Testis (tissue), 3 donors: Measurements from ENCODE around the gene CRYM. TPM values are rescaled to one million over a fixed set of nuclear protein-coding genes. Genes with fewer than 3 reads are reported as not detected.

Experiments used
- DNase-seq: peaks from one replicate; pipeline ENCODE4 v3.0.0-alpha.2; 2019
- H3K27ac ChIP-seq, 2 donors: fragments of 200-600 bp; sonication (generic); one replicate each; pipeline ENCODE4 v1.5.1; 2019
- H3K27me3 ChIP-seq: fragments of 200-600 bp; sonication (generic); one replicate; pipeline ENCODE4 v1.5.1; 2019
- H3K36me3 ChIP-seq: fragments of 200-600 bp; sonication (generic); one replicate; pipeline ENCODE4 v1.5.1; 2017; ENCODE audit warnings: low read depth; ENCODE audit errors: missing control alignments
- H3K4me1 ChIP-seq: fragments of 200-600 bp; sonication (generic); one replicate; pipeline ENCODE4 v1.5.1; 2019
- H3K4me3 ChIP-seq, 2 donors: fragments of 200-600 bp; sonication (generic); one replicate each; pipeline ENCODE4 v1.5.1; 2017 to 2019
- H3K9me3 ChIP-seq: fragments of 200-600 bp; sonication (generic); one replicate; pipeline ENCODE4 v1.5.1; 2017
- CTCF ChIP-seq, 3 experiments: fragments of 450-650 bp in 2 of 3; fragments of 200-600 bp in 1 of 3; sonication (generic) in 1 of 3; IDR thresholded peaks; one replicate each; pipeline ENCODE4 v1.5.1; 2016 to 2019; ENCODE audit warnings: antibody characterized with exemption in 3 of 3, mild to moderate bottlenecking in 2 of 3, moderate library complexity in 1 of 3
- POLR2A ChIP-seq: fragments of 450-650 bp; IDR thresholded peaks from one replicate; pipeline ENCODE4 v1.6.1; 2017; ENCODE audit warnings: antibody characterized with exemption, mild to moderate bottlenecking, moderate library complexity
- WGBS, 2 donors: methylation state at CpG; one replicate each; pipeline ENCODE4 v1.1.5; 2018; 5-methylcytosine and 5-hydroxymethylcytosine counted together
- intact Hi-C: fragments of 100-400 bp; cut with DNase I; formaldehyde crosslinking; loops from one replicate; pipeline ENCODE4 v1.15.1; 2023; ENCODE audit warnings: low total_unique reads
- polyA plus RNA-seq: library from polyadenylated mRNA; stranded (reverse); fragments of 350-450 nt; fragmentation: Illumina TruSeq; extraction: RNeasy Lipid Tissue Mini Kit (QIAGEN cat#74804); gene quantifications from one replicate; pipeline ENCODE4 v1.2.3, GENCODE V29; 2014; ENCODE audit warnings: low read depth, low replicate concordance; ENCODE audit not compliant: insufficient read depth
- total RNA-seq, 2 donors: library from RNA; depleted of rRNA; stranded (reverse); fragments of >200 nt; gene quantifications; one replicate each; pipeline ENCODE4 v1.2.3, GENCODE V29; 2016

The CRYM gene
- total and polyA plus RNA-seq, 3 donors from 2014 or later = 11.1 to 63.4 (median 14.6) TPM

GRCh38 chr16:21227866-21228265, 50.2 kb downstream of the CRYM start:
- no peak overlapping the region for H3K4me3 ChIP-seq
- DNase-seq = no peak
- H3K9me3 ChIP-seq = no peaks in the 10 kb centered on the region
- H3K27me3 ChIP-seq = no peaks in the 10 kb centered on the region
- TF ChIP-seq CTCF (IDR thresholded peaks at IDR 0.05) (no peak), POLR2A (no peak)
- H3K36me3 ChIP-seq = no peaks in the 10 kb centered on the region
- no peak overlapping the region for H3K27ac ChIP-seq
- H3K4me1 ChIP-seq = peaks cover 4% of the 10 kb centered on the region
- intact Hi-C loops = no loop called here

GRCh38 chr16:21226749-21227148, 51.3 kb downstream of the CRYM start:
- peaks cover 4% of the 10 kb centered on the region for H3K4me1 ChIP-seq
- H3K36me3 ChIP-seq = no peaks in the 10 kb centered on the region
- no peaks in the 10 kb centered on the region for H3K27me3 ChIP-seq
- no peak overlapping the region for H3K4me3 ChIP-seq
- no peaks in the 10 kb centered on the region for H3K9me3 ChIP-seq
- no peak for TF ChIP-seq POLR2A
- no peak for TF ChIP-seq CTCF (IDR thresholded peaks at IDR 0.05)
- intact Hi-C loops = no loop called here
- no peak overlapping the region for H3K27ac ChIP-seq
- DNase-seq = no peak

- DNase-seq = no peak
- TF ChIP-seq POLR2A (no peak), CTCF (IDR thresholded peaks at IDR 0.05) (no peak)
- Histone ChIP-seq H3K36me3 (no peaks in the 10 kb centered on the region), H3K4me3 (no peak overlapping the region), H3K27ac (no peak overlapping the region), H3K27me3 (no peaks in the 10 kb centered on the region), H3K9me3 (no peaks in the 10 kb centered on the region), H3K4me1 (peaks cover 4% of the 10 kb centered on the region)
- WGBS, 2 donors = 57 to 74% methylated on average over 2 of the region's 2 CpGs
- intact Hi-C loops = no loop called here
These were observed 53.3 kb downstream of the CRYM start for GRCh38 chr16:21224800-21225199.

GRCh38 chr16:21223787-21224186, 54.3 kb downstream of the CRYM start:
- Histone ChIP-seq H3K36me3 (no peaks in the 10 kb centered on the region), H3K4me1 (peaks cover 4% of the 10 kb centered on the region), H3K4me3 (no peak overlapping the region), H3K27ac (no peak overlapping the region), H3K27me3 (no peaks in the 10 kb centered on the region), H3K9me3 (no peaks in the 10 kb centered on the region)
- TF ChIP-seq CTCF (IDR thresholded peaks at IDR 0.05) = no peak
- no peak for TF ChIP-seq POLR2A
- intact Hi-C loops = no loop called here
- no peak for DNase-seq
- WGBS, 2 donors = 72 to 82% methylated on average over 9 of the region's 9 CpGs

- no peak for DNase-seq
- TF ChIP-seq CTCF (IDR thresholded peaks at IDR 0.05) (no peak), POLR2A (no peak)
- Histone ChIP-seq H3K27me3 (no peaks in the 10 kb centered on the region), H3K36me3 (no peaks in the 10 kb centered on the region), H3K4me1 (peaks cover 4% of the 10 kb centered on the region), H3K9me3 (no peaks in the 10 kb centered on the region), H3K4me3 (no peak overlapping the region), H3K27ac (no peak overlapping the region)
- 74 to 88% methylated on average over 4 of the region's 4 CpGs for WGBS, 2 donors
- intact Hi-C loops = no loop called here
These were observed 55.4 kb downstream of the CRYM start for GRCh38 chr16:21222495-21223337.
